Mesendoderm (in vitro differentiated cells): ENCODE data around the gene GFRA4.

ENCODE experiments used
- DNase-seq: peaks from one replicate; pipeline ENCODE4 v3.0.0; 2013
- H2AK5ac ChIP-seq: 2 replicates; pipeline ENCODE4 v1.6.1; 2013; ENCODE audit warnings: low read length, inconsistent platforms
- H2BK120ac ChIP-seq: 2 replicates; pipeline ENCODE4 v1.6.1; 2013; ENCODE audit warnings: low read depth, mild to moderate bottlenecking, low read length, moderate library complexity, mixed read lengths
- H2BK15ac ChIP-seq: replicated peaks from 2 replicates; pipeline ENCODE4 v1.6.1; 2013; ENCODE audit warnings: low read depth, mild to moderate bottlenecking, moderate library complexity
- H2BK5ac ChIP-seq: 2 replicates; pipeline ENCODE4 v1.6.1; 2013; ENCODE audit warnings: low read length, inconsistent platforms
- H3K18ac ChIP-seq: 2 replicates; pipeline ENCODE4 v1.6.1; 2013; ENCODE audit warnings: mild to moderate bottlenecking, low read length, mixed read lengths
- H3K23ac ChIP-seq: one replicate; pipeline ENCODE4 v1.6.1; 2013; ENCODE audit warnings: low read length
- H3K27ac ChIP-seq: 2 replicates; pipeline ENCODE4 v1.5.1; 2013; ENCODE audit warnings: low read depth, mild to moderate bottlenecking, inconsistent platforms, low read length, moderate library complexity
- H3K27me3 ChIP-seq: 2 replicates; pipeline ENCODE4 v1.6.1; 2013; ENCODE audit warnings: low read length, control low read depth, mild to moderate bottlenecking, inconsistent platforms; ENCODE audit not compliant: insufficient read depth, poor library complexity
- H3K36me3 ChIP-seq: 2 replicates; pipeline ENCODE4 v1.6.1; 2013; ENCODE audit warnings: low read length, inconsistent platforms; ENCODE audit not compliant: control insufficient read depth, insufficient read depth
- H3K4ac ChIP-seq: one replicate; pipeline ENCODE4 v1.6.1; 2013; ENCODE audit warnings: low read depth, mild to moderate bottlenecking, low read length, moderate library complexity
- H3K4me1 ChIP-seq: 2 replicates; pipeline ENCODE4 v1.6.1; 2013; ENCODE audit warnings: low read depth, low read length, inconsistent platforms; ENCODE audit not compliant: control insufficient read depth
- H3K4me2 ChIP-seq: 2 replicates; pipeline ENCODE4 v1.6.1; 2013; ENCODE audit warnings: low read length
- H3K4me3 ChIP-seq: 2 replicates; pipeline ENCODE4 v1.5.1; 2013; ENCODE audit warnings: mild to moderate bottlenecking, low read length
- H3K56ac ChIP-seq: one replicate; pipeline ENCODE4 v1.6.1; 2013; ENCODE audit warnings: low read length
- H3K79me1 ChIP-seq: 2 replicates; pipeline ENCODE4 v1.6.1; 2013; ENCODE audit warnings: low read length, inconsistent platforms
- H3K79me2 ChIP-seq: 2 replicates; pipeline ENCODE4 v1.6.1; 2013; ENCODE audit warnings: mild to moderate bottlenecking, low read length; ENCODE audit not compliant: control insufficient read depth, insufficient read depth
- H3K9ac ChIP-seq: 2 replicates; pipeline ENCODE4 v1.6.1; 2013; ENCODE audit warnings: low read length, inconsistent platforms
- H4K5ac ChIP-seq: one replicate; pipeline ENCODE4 v1.6.1; 2013; ENCODE audit warnings: low read length
- H4K8ac ChIP-seq: one replicate; pipeline ENCODE4 v1.6.1; 2013; ENCODE audit warnings: low read depth, mild to moderate bottlenecking, control low read depth, low read length, moderate library complexity
- WGBS: extraction: QIAGEN DNeasy Blood & Tissue Kit; methylation state at CpG from one replicate; pipeline ENCODE4 v1.1.7; 2013; ENCODE audit warnings: low lambda C conversion rate, missing lambda C conversion rate; ENCODE audit not compliant: insufficient coverage; ENCODE audit errors: extremely low coverage; 5-methylcytosine and 5-hydroxymethylcytosine counted together

GFRA4 gene

DNA sequence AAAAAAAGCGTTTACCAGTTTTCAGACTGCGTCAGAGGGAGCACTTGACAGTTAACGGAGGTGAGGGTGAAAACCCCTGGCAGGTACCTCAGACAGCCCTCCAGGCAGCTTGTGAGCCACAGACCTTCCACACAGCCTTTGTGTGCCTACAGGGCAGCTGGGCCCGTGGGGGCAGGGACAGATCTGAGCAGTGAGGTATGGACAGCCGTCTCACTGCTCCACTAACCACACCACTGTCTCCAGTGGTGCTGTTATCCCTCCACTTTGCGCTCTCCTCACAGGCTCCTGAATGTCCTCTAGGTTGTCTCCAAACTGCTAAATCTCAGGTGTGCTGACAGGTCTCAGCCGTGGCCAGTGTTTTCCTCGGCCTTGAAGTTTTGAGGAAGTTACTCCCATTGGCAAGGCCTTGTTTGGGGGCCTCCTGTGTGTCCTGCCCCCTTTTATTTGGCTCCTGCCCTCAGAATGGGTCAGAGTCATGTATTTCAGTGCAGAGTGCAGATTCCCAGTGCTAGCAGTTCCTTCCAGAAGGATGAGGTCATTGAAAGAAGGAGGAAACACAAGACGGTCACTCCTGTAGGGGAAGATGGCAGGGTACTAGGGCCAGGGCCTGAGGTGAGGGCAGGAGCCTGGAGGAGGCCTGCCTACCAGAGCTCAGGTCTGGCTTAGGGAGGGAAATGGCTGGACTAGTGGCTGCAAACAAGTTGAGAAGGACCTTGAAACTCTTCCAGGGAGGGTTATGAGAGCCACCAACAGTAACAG is 11.8 kb downstream of the GFRA4 start:
- no peaks in the 10 kb centered on the region for H3K79me2 ChIP-seq
- H3K36me3 ChIP-seq: no peaks in the 10 kb centered on the region
- H2AK5ac ChIP-seq: no peak overlapping the region
- H3K79me1 ChIP-seq: no peaks in the 10 kb centered on the region
- H4K8ac ChIP-seq: no peak overlapping the region
- H4K5ac ChIP-seq: no peak overlapping the region
- no peak overlapping the region for H2BK120ac ChIP-seq
- no peaks in the 10 kb centered on the region for H3K27me3 ChIP-seq
- no peak overlapping the region for H3K4me3 ChIP-seq
- H3K4me1 ChIP-seq: no peaks in the 10 kb centered on the region
- no CpG with 5 or more reads among the region's 9 CpGs for WGBS
- no peak for DNase-seq
- H3K23ac ChIP-seq: no peak overlapping the region
- no peak overlapping the region for H2BK5ac ChIP-seq
- H3K4ac ChIP-seq: no peak overlapping the region
- no peak overlapping the region for H2BK15ac ChIP-seq
- H3K56ac ChIP-seq: no peak overlapping the region
- no peak overlapping the region for H3K4me2 ChIP-seq
- no peak overlapping the region for H3K9ac ChIP-seq
- no peak overlapping the region for H3K18ac ChIP-seq
- no peak overlapping the region for H3K27ac ChIP-seq

DNA sequence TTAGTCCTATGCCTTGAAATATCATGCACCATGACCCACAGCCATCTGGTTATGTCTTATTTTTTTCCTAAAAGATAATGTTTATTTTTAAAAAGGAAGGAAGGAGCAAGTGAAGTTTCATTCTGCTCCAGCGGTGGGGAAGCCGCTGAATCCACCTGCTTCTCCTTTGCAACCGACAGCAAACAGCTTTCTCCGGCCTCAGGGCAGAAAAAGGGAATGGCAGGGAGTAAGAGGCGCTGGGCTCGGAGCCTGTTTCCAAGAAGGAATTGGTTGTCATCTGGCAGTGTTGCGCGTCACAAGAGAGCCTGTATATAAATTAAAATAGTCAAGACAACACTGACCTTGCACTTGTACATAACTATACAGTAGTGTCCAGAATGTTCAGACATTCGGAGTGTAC is 14.2 kb downstream of the GFRA4 start:
- no peaks in the 10 kb centered on the region for H3K27me3 ChIP-seq
- DNase-seq: no peak
- no peak overlapping the region for H3K9ac ChIP-seq
- H3K56ac ChIP-seq: no peak overlapping the region
- no peak overlapping the region for H3K27ac ChIP-seq
- no peaks in the 10 kb centered on the region for H3K79me1 ChIP-seq
- no CpG with 5 or more reads among the region's 9 CpGs for WGBS
- no peak overlapping the region for H3K18ac ChIP-seq
- H4K8ac ChIP-seq: no peak overlapping the region
- no peaks in the 10 kb centered on the region for H3K36me3 ChIP-seq
- H2BK15ac ChIP-seq: no peak overlapping the region
- H3K79me2 ChIP-seq: no peaks in the 10 kb centered on the region
- H2BK5ac ChIP-seq: no peak overlapping the region
- H3K4ac ChIP-seq: no peak overlapping the region
- H3K4me2 ChIP-seq: no peak overlapping the region
- no peak overlapping the region for H4K5ac ChIP-seq
- H3K4me3 ChIP-seq: no peak overlapping the region
- no peak overlapping the region for H2BK120ac ChIP-seq
- no peaks in the 10 kb centered on the region for H3K4me1 ChIP-seq
- H3K23ac ChIP-seq: no peak overlapping the region
- no peak overlapping the region for H2AK5ac ChIP-seq

DNA sequence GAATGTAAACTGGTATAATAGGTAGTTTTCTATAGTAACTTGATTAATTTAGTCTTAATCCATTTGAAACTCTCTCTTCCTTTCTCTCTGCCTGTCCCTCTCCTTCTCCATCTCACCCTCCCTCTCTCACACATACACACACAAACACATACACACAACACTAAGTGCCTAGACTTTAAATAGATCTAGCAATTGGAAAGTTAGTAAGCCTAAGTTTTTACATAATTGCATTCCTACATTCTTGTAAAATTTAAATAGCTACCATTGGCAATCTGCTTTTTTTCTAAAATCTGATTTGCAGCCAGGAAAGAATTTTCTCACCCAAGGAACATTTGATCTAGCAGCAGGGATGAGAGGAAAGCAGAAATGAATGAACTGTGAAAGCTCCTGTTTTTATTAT is 15.7 kb downstream of the GFRA4 start:
- Histone ChIP-seq H4K5ac (no peak overlapping the region), H3K4me1 (no peaks in the 10 kb centered on the region), H3K23ac (no peak overlapping the region), H2BK5ac (no peak overlapping the region), H2AK5ac (no peak overlapping the region), H3K56ac (no peak overlapping the region), H3K79me1 (no peaks in the 10 kb centered on the region), H3K79me2 (no peaks in the 10 kb centered on the region), H2BK15ac (no peak overlapping the region), H3K4ac (no peak overlapping the region), H4K8ac (no peak overlapping the region), H3K27me3 (no peaks in the 10 kb centered on the region), H3K18ac (no peak overlapping the region), H3K36me3 (no peaks in the 10 kb centered on the region), H3K27ac (no peak overlapping the region), H3K4me2 (no peak overlapping the region), H2BK120ac (no peak overlapping the region), H3K4me3 (no peak overlapping the region), H3K9ac (no peak overlapping the region)
- DNase-seq: no peak

DNA sequence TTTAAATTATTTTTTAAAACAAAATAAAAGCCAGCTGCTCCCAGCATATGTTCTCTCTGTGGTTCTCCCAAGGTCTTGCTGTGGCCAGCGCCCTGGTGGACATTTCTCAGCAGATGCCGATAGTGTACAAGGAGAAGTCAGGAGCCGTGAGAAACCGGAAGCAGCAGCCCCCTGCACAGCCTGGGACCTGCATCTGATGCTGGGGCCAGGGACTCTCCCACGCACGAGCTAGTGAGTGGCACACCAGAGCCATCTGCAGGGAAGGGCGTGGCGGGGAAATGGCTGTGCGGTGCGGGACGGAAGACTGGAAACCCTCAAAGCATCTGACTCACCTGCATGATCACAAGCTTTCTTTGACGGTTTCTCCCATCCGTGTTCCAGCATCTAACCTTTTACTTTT is 16.5 kb downstream of the GFRA4 start:
- Histone ChIP-seq H3K4me3 (no peak overlapping the region), H2AK5ac (no peak overlapping the region), H3K4me1 (no peaks in the 10 kb centered on the region), H3K27me3 (no peaks in the 10 kb centered on the region), H3K27ac (no peak overlapping the region), H3K18ac (no peak overlapping the region), H4K5ac (no peak overlapping the region), H2BK15ac (no peak overlapping the region), H2BK5ac (no peak overlapping the region), H3K36me3 (no peaks in the 10 kb centered on the region), H3K4me2 (no peak overlapping the region), H3K79me2 (no peaks in the 10 kb centered on the region), H3K56ac (no peak overlapping the region), H4K8ac (no peak overlapping the region), H3K9ac (no peak overlapping the region), H3K79me1 (no peaks in the 10 kb centered on the region), H3K23ac (no peak overlapping the region), H3K4ac (no peak overlapping the region), H2BK120ac (no peak overlapping the region)
- WGBS: no CpG with 5 or more reads among the region's 13 CpGs
- no peak for DNase-seq

DNA sequence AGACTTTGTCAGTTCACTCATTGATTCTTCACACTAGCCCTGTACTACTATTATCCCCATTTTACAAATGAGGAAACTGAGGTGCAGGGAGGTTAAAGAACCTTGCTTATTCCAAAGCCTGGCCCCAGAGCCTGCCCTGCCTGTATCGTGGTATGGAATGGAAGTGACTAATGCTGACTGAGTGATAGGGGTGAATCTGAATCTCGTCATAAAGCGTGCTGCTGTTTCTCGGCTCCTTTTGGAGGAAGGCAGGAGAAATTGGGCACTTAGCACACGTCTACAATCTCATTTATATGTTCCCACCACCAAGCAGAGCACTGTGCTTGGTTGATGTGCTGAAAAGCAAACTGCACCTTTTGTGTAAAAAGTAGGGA is 17.1 kb downstream of the GFRA4 start:
- H4K8ac ChIP-seq: no peak overlapping the region
- H3K79me1 ChIP-seq: no peaks in the 10 kb centered on the region
- no peak overlapping the region for H2BK15ac ChIP-seq
- H3K4ac ChIP-seq: no peak overlapping the region
- no peaks in the 10 kb centered on the region for H3K27me3 ChIP-seq
- DNase-seq: no peak
- no peak overlapping the region for H2AK5ac ChIP-seq
- no peak overlapping the region for H3K4me2 ChIP-seq
- no peaks in the 10 kb centered on the region for H3K79me2 ChIP-seq
- no peak overlapping the region for H3K27ac ChIP-seq
- no peak overlapping the region for H3K9ac ChIP-seq
- no peak overlapping the region for H4K5ac ChIP-seq
- H3K23ac ChIP-seq: peak overlapping the region; percentile 94
- WGBS: no CpG with 5 or more reads among the region's 5 CpGs
- H2BK5ac ChIP-seq: no peak overlapping the region
- H3K4me3 ChIP-seq: no peak overlapping the region
- no peaks in the 10 kb centered on the region for H3K36me3 ChIP-seq
- H3K4me1 ChIP-seq: no peaks in the 10 kb centered on the region
- H3K56ac ChIP-seq: no peak overlapping the region
- no peak overlapping the region for H2BK120ac ChIP-seq
- no peak overlapping the region for H3K18ac ChIP-seq
